Activated T-cell treated with anti-CD3 and anti-CD28 coated beads, Interleukin-2, amount 50 U/mL, for 72 hours (primary cell): ENCODE results near the gene CPT1A. TPM values are rescaled to one million over a fixed set of nuclear protein-coding genes. Genes with fewer than 3 reads are reported as not detected.

Source experiments
- ATAC-seq, 2 donors: fragments of 150-1000 bp; cut with Tn5 transposase; replicated peaks in 1 of 2; 2 replicates each; pipeline ENCODE4 v1.10.0; 2021; ENCODE audit warnings: moderate library complexity in 2 of 2, mild to moderate bottlenecking in 1 of 2
- DNase-seq, 2 donors: peaks; one replicate each; pipeline ENCODE4 v3.0.0; 2021 to 2022; ENCODE audit warnings: mixed read lengths in 1 of 2
- H3K27ac Mint-ChIP-seq: one replicate; pipeline ENCODE4 v1.8.0; 2022; ENCODE audit warnings: mild to moderate bottlenecking, moderate library complexity, mixed read lengths
- H3K27me3 Mint-ChIP-seq: one replicate; pipeline ENCODE4 v1.8.0; 2022; ENCODE audit warnings: low read depth, mixed read lengths
- H3K36me3 Mint-ChIP-seq, 2 donors: one replicate each; pipeline ENCODE4 v1.8.0; 2022; ENCODE audit warnings: mixed read lengths in 2 of 2, mild to moderate bottlenecking in 1 of 2; ENCODE audit not compliant: insufficient read depth in 2 of 2
- H3K4me1 Mint-ChIP-seq: one replicate; pipeline ENCODE4 v1.8.0; 2022; ENCODE audit warnings: low read depth, mixed read lengths
- H3K4me3 Mint-ChIP-seq, 2 donors: one replicate each; pipeline ENCODE4 v1.8.0; 2022; ENCODE audit warnings: mild to moderate bottlenecking in 2 of 2, mixed read lengths in 2 of 2, moderate library complexity in 2 of 2
- H3K9me3 Mint-ChIP-seq, 2 donors: one replicate each; pipeline ENCODE4 v1.8.0; 2022; ENCODE audit warnings: mixed read lengths in 2 of 2
- total RNA-seq, 2 donors: library from RNA; stranded (reverse); gene quantifications; one replicate each; pipeline ENCODE4 v1.2.3, GENCODE V29; 2022

CPT1A gene
- total RNA-seq, 2 donors from 2014 or later: 26.2 to 35.8 TPM

DNA sequence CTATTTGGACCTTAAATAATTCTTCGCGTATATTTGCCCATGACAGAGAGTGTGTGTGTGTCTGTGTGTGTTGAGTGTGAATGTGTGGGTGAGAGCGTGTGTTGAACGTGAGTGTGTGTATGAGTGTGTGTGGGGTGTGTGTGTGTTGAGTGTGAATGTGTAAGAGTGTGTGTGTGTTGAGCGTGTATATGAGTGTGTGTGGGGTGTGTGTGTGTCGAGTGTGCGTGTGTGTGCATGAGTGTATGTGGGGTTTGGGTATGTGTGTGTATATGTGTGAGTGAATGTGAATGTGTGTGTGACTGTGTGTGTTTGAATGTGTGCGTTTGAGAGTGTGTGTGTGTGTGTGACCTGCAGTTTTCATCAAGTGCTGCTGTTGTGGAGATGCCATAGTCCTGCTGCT, 130.6 kb downstream of the CPT1A start:
- DNase-seq: no peak
- Mint-ChIP-seq H3K27ac (no peak overlapping the region), H3K36me3 (no peaks in the 10 kb centered on the region), H3K27me3 (no peaks in the 10 kb centered on the region), H3K4me1 (no peaks in the 10 kb centered on the region), H3K4me3 (no peak overlapping the region), H3K9me3 (no peaks in the 10 kb centered on the region)
- ATAC-seq: no peak

- no peak overlapping the region for H3K4me3 Mint-ChIP-seq
- DNase-seq (no peak), ATAC-seq (no peak)
- no peaks in the 10 kb centered on the region for H3K36me3 Mint-ChIP-seq
- H3K9me3 Mint-ChIP-seq: no peaks in the 10 kb centered on the region
- H3K27ac Mint-ChIP-seq: no peak overlapping the region
- no peaks in the 10 kb centered on the region for H3K27me3 Mint-ChIP-seq
- H3K4me1 Mint-ChIP-seq: no peaks in the 10 kb centered on the region
Measured at GRCh38 chr11:68710409-68710808, 131.3 kb downstream of the CPT1A start.

DNA sequence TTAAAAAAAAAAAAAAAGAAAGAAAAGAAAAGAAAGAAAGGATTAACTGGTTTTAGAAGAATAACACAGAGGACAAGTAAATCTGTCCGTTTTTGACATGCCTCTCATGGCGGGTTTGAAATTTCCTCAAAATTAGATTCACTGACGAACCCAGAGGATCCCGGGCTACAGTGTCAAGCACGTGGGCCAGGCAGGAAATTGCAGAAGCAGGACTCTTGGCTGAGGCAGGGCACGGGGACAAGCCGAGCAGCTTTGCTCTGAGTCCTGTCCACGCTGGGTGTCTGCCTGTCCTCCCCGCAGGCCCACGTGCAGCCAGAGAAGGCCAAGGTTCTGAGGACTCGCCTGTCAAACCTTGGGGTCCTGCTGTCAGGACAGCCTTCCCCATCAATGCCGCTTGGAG, 132.7 kb downstream of the CPT1A start:
- no peak for DNase-seq
- Mint-ChIP-seq H3K27ac (no peak overlapping the region), H3K27me3 (no peaks in the 10 kb centered on the region), H3K4me1 (no peaks in the 10 kb centered on the region), H3K9me3 (no peaks in the 10 kb centered on the region), H3K36me3 (no peaks in the 10 kb centered on the region), H3K4me3 (no peak overlapping the region)
- no peak for ATAC-seq

GRCh38 chr11:68707527-68707926, 134.2 kb downstream of the CPT1A start:
- Mint-ChIP-seq H3K9me3 (no peaks in the 10 kb centered on the region), H3K36me3 (no peaks in the 10 kb centered on the region), H3K4me3 (no peak overlapping the region), H3K4me1 (no peaks in the 10 kb centered on the region), H3K27me3 (peaks cover 9% of the 10 kb centered on the region), H3K27ac (no peak overlapping the region)
- ATAC-seq: no peak
- no peak for DNase-seq

DNA sequence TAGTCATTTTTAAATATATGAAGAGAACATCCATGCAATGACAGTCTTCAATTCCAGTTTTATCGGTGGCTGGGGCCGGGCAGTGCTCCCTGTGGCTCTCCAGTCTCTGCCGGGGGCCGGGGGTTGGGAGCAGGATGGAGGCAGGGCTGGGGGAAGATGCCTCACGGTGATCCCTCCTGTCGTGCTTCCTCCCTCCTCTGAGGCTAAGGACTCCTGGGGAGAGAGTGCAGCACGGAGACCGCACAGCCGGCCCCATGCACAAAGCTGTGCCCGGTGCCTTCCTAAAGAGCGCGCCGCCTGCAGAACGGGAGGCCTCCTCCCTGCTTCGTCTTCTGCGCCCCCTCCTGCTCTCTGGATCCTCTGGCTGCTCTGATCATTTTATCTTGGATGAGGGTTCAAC, 136.8 kb downstream of the CPT1A start:
- no peak for ATAC-seq
- H3K27ac Mint-ChIP-seq: no peak overlapping the region
- H3K27me3 Mint-ChIP-seq: peaks cover 16% of the 10 kb centered on the region
- no peaks in the 10 kb centered on the region for H3K9me3 Mint-ChIP-seq
- H3K36me3 Mint-ChIP-seq: no peaks in the 10 kb centered on the region
- no peak for DNase-seq
- no peak overlapping the region for H3K4me3 Mint-ChIP-seq
- no peaks in the 10 kb centered on the region for H3K4me1 Mint-ChIP-seq

Other genes with a start within 250 kb of the CPT1A start
- under 1 TPM; 0.42 to 0.53 TPM for gene GAL, start 157.4 kb downstream of the CPT1A start, total RNA-seq
- gene TESMIN, start 90.4 kb downstream of the CPT1A start, total RNA-seq: 10 to 100 TPM in 1 of 2 donors, 1 to 10 TPM in 1; 8.0 to 10.6 TPM
- gene MRPL21, start 61.9 kb upstream of the CPT1A start, total RNA-seq: 10 to 100 TPM; 56.4 to 74.0 TPM
- 10 to 100 TPM; 29.2 to 40.6 TPM for gene IGHMBP2, start 62.0 kb upstream of the CPT1A start, total RNA-seq
- gene MRGPRD, start 139.1 kb upstream of the CPT1A start, total RNA-seq: not detected
- gene MRGPRF, start 171.3 kb upstream of the CPT1A start, total RNA-seq: not detected
- 10 to 100 TPM; 11.7 to 17.8 TPM for gene TPCN2, start 207.0 kb upstream of the CPT1A start, total RNA-seq